Prostate gland (tissue), 2 donors: Measurements from ENCODE around the gene GALNTL6. TPM values are rescaled to one million over a fixed set of nuclear protein-coding genes. Genes with fewer than 3 reads are reported as not detected.

Source experiments
- DNase-seq: peaks from one replicate; pipeline ENCODE4 v3.0.0-alpha.2; 2019; ENCODE audit warnings: low spot score
- H3K27ac ChIP-seq, 2 donors: fragments of 200-600 bp; sonication (generic); 2 replicates each; pipeline ENCODE4 v1.5.1; 2017 to 2019
- H3K27me3 ChIP-seq: fragments of 200-600 bp; sonication (generic); replicated peaks from 2 replicates; pipeline ENCODE4 v1.5.1; 2019; ENCODE audit not compliant: insufficient read depth
- H3K36me3 ChIP-seq, 2 donors: fragments of 200-600 bp; sonication (generic); 1 replicate in 1 of 2; 2 replicates in 1 of 2; pipeline versions ENCODE4 v1.5.1 to v1.8.1; 2017 to 2019
- H3K4me1 ChIP-seq: fragments of 200-600 bp; sonication (generic); replicated peaks from 2 replicates; pipeline ENCODE4 v1.5.1; 2019
- H3K4me3 ChIP-seq, 2 donors: fragments of 200-600 bp; sonication (generic); 2 replicates each; pipeline ENCODE4 v1.5.1; 2017 to 2019
- H3K9me3 ChIP-seq: fragments of 200-600 bp; sonication (generic); 2 replicates; pipeline ENCODE4 v1.5.1; 2017
- CTCF ChIP-seq, 4 experiments: fragments of 200-600 bp in 2 of 4; fragments of 450-650 bp in 2 of 4; sonication (generic) in 2 of 4; IDR thresholded peaks; 1 replicate in 3 of 4; 2 replicates in 1 of 4; pipeline ENCODE4 v1.5.1; 2016 to 2019; ENCODE audit warnings: antibody characterized with exemption in 4 of 4, mild to moderate bottlenecking in 2 of 4, moderate library complexity in 2 of 4
- POLR2A ChIP-seq: fragments of 450-650 bp; IDR thresholded peaks from one replicate; pipeline ENCODE4 v1.6.1; 2016; ENCODE audit warnings: antibody characterized with exemption, mild to moderate bottlenecking
- POLR2AphosphoS5 ChIP-seq: sonication (generic); formaldehyde crosslinking; IDR thresholded peaks from one replicate; pipeline ENCODE4 v1.6.1; 2017; ENCODE audit warnings: antibody characterized with exemption
- WGBS: methylation state at CpG from one replicate; pipeline ENCODE4 v1.1.5; 2018; 5-methylcytosine and 5-hydroxymethylcytosine counted together
- intact Hi-C: fragments of 100-400 bp; cut with DNase I; formaldehyde crosslinking; loops from one replicate; pipeline ENCODE4 v1.14.2; 2022
- total RNA-seq, 2 donors: library from RNA; depleted of rRNA; stranded (reverse); fragments of >200 nt; gene quantifications; one replicate each; pipeline ENCODE4 v1.1.0, GENCODE V29; 2016

The GALNTL6 gene
- total RNA-seq, 2 donors from 2014 or later: 0.23 to 0.85 TPM

- 80% methylated on average over 4 of the region's 4 CpGs for WGBS
- no peak for TF ChIP-seq POLR2A
- TF ChIP-seq POLR2AphosphoS5: no peak
- no peak for TF ChIP-seq CTCF (IDR thresholded peaks at IDR 0.05)
- DNase-seq: no peak
- H3K4me1 ChIP-seq: no peaks in the 10 kb centered on the region
- no peak overlapping the region for H3K27ac ChIP-seq
- no peak overlapping the region for H3K4me3 ChIP-seq
- intact Hi-C loops: no loop called here
- H3K36me3 ChIP-seq: no peaks in the 10 kb centered on the region
- H3K9me3 ChIP-seq: no peaks in the 10 kb centered on the region
- H3K27me3 ChIP-seq: no peaks in the 10 kb centered on the region
Observed at GRCh38 chr4:172599554-172599953, 786.4 kb downstream of the GALNTL6 start.

- Histone ChIP-seq H3K36me3 (no peaks in the 10 kb centered on the region), H3K4me3 (no peak overlapping the region), H3K9me3 (no peaks in the 10 kb centered on the region), H3K4me1 (no peaks in the 10 kb centered on the region), H3K27ac (no peak overlapping the region), H3K27me3 (no peaks in the 10 kb centered on the region)
- 67% methylated on average over 2 of the region's 2 CpGs for WGBS
- DNase-seq: no peak
- intact Hi-C loops: no loop called here
- TF ChIP-seq POLR2AphosphoS5: no peak
- TF ChIP-seq POLR2A: no peak
- TF ChIP-seq CTCF (IDR thresholded peaks at IDR 0.05): no peak
Observed at GRCh38 chr4:172601195-172601594, 788.0 kb downstream of the GALNTL6 start.

GRCh38 chr4:172619218-172619617, 806.0 kb downstream of the GALNTL6 start:
- 86% methylated on average over 5 of the region's 5 CpGs for WGBS
- no peaks in the 10 kb centered on the region for H3K4me1 ChIP-seq
- H3K27me3 ChIP-seq: no peaks in the 10 kb centered on the region
- no peak overlapping the region for H3K4me3 ChIP-seq
- no peak for TF ChIP-seq POLR2AphosphoS5
- TF ChIP-seq POLR2A: no peak
- no peak for TF ChIP-seq CTCF (IDR thresholded peaks at IDR 0.05)
- no peak for DNase-seq
- intact Hi-C loops: no loop called here
- no peak overlapping the region for H3K27ac ChIP-seq
- H3K36me3 ChIP-seq: no peaks in the 10 kb centered on the region
- no peaks in the 10 kb centered on the region for H3K9me3 ChIP-seq

DNA sequence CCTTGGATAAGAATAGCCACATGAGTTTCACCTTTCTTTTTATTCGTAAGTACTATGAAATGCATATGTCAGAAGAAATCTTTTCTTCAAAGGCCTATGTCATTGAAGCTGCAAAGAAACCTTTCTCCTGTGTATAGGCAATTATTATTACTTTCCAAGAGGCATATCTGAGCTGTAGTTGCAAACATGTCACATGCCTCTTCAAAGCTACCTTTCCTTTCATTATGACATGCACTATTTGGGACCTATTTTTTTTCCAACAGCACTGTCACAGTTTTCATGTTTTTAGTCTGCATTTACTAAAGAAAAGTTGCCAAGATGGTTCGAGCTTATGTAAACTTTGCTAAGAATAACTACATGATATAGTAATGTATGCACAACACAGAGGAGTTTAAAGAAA, 806.6 kb downstream of the GALNTL6 start:
- WGBS: 48% methylated on average over 2 of the region's 2 CpGs
- Histone ChIP-seq H3K9me3 (no peaks in the 10 kb centered on the region), H3K4me1 (no peaks in the 10 kb centered on the region), H3K27me3 (no peaks in the 10 kb centered on the region), H3K4me3 (no peak overlapping the region), H3K36me3 (no peaks in the 10 kb centered on the region), H3K27ac (no peak overlapping the region)
- DNase-seq: no peak
- intact Hi-C loops: no loop called here
- no peak for TF ChIP-seq POLR2A
- no peak for TF ChIP-seq CTCF (IDR thresholded peaks at IDR 0.05)

DNA sequence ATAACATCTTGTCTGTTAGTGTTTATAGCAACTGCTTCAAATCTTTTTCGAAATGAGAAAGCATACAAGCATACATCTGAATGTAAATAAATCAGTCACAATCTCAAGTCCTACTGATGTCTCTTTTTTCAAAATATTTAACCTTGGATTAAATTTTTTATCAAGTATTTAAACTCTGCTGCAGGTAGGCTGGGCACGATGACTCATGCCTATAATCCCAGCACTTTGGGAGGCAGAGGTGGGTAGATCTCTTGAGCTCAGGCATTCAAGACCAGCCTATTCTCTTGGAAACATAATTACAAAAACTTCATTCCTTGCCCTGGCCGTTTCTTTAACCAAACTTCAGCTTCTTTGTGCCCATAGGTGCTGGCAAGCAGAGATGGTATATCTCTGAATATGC, 815.1 kb downstream of the GALNTL6 start:
- TF ChIP-seq POLR2AphosphoS5 (no peak), POLR2A (no peak), CTCF (IDR thresholded peaks at IDR 0.05) (no peak)
- Histone ChIP-seq H3K27ac (no peak overlapping the region), H3K27me3 (no peaks in the 10 kb centered on the region), H3K4me1 (no peaks in the 10 kb centered on the region), H3K36me3 (no peaks in the 10 kb centered on the region), H3K4me3 (no peak overlapping the region), H3K9me3 (no peaks in the 10 kb centered on the region)
- intact Hi-C loops: no loop called here
- DNase-seq: no peak
- 32% methylated on average over 3 of the region's 3 CpGs for WGBS
